Endothelial cell of umbilical vein (primary cell): ENCODE data around the gene NEURL1B. TPM values are rescaled to one million over a fixed set of nuclear protein-coding genes. Genes with fewer than 3 reads are reported as not detected.

ENCODE experiments used
- BruUV-seq: library from RNA; stranded (reverse); fragments of 400-500 nt; replicated peaks from 2 replicates; lab custom pipeline; 2021; lab: Mats Ljungman, UMichigan
- CTCF ChIA-PET: fragments of 300-600, 350-600 bp; sonication (Branson Sonifier 250); formaldehyde crosslinking; loops from one replicate; lab custom pipeline; 2021; ENCODE audit warnings: antibody characterized with exemption, inconsistent platforms; lab: Charles Lee
- POLR2A ChIA-PET: fragments of 300-600, 350-600 bp; sonication (Branson Sonifier 250); formaldehyde crosslinking; loops from one replicate; lab custom pipeline; 2021; ENCODE audit warnings: antibody characterized with exemption, inconsistent platforms; lab: Charles Lee
- DNase-seq: peaks from one replicate; pipeline ENCODE4 v3.0.0-alpha.2; 2011; ENCODE audit warnings: low read depth, low spot score
- FAIRE-seq: peaks from 2 replicates; lab custom pipeline; 2011; peaks lifted over from hg19 to GRCh38; lab: Jason Lieb, UNC
- H2AFZ ChIP-seq: 2 replicates; pipeline ENCODE4 v1.6.0; 2012; ENCODE audit warnings: low read depth, low read length, control low read depth, inconsistent platforms
- H3K27ac ChIP-seq: 2 replicates; pipeline ENCODE4 v1.5.1; 2011; ENCODE audit warnings: low read depth, mild to moderate bottlenecking, control low read depth, low read length, moderate library complexity; ENCODE audit not compliant: insufficient read depth
- H3K27me3 ChIP-seq, 2 experiments: 2 replicates each; pipeline versions ENCODE4 v1.6.0 to v1.6.1; 2011; ENCODE audit warnings: low read length in 2 of 2, mixed read lengths in 1 of 2; ENCODE audit not compliant: control insufficient read depth in 2 of 2, insufficient read depth in 2 of 2
- H3K36me3 ChIP-seq, 2 experiments: 2 replicates in 1 of 2; 3 replicates in 1 of 2; pipeline ENCODE4 v1.5.1; 2011; ENCODE audit warnings: low read length in 2 of 2, mild to moderate bottlenecking in 1 of 2, moderate library complexity in 1 of 2; ENCODE audit not compliant: control insufficient read depth in 2 of 2, insufficient read depth in 2 of 2; ENCODE audit errors: extremely low read depth in 1 of 2
- H3K4me1 ChIP-seq: 3 replicates; pipeline ENCODE4 v1.5.1; 2011; ENCODE audit warnings: mild to moderate bottlenecking, low read length; ENCODE audit not compliant: control insufficient read depth, insufficient read depth; ENCODE audit errors: extremely low read depth
- H3K4me2 ChIP-seq: 2 replicates; pipeline ENCODE4 v1.6.1; 2011; ENCODE audit warnings: low read length, control low read depth, mixed read lengths; ENCODE audit not compliant: insufficient read depth
- H3K4me3 ChIP-seq, 3 experiments: fragments of 200-600 bp in 1 of 3; sonication (generic), shearing (Covaris generic) in 1 of 3; replicated peaks in 1 of 3; 2 replicates each; pipeline ENCODE4 v1.5.1; 2011 to 2016; ENCODE audit warnings: control low read depth in 3 of 3, low read length in 3 of 3, mild to moderate bottlenecking in 2 of 3, inconsistent platforms in 1 of 3, low read depth in 1 of 3, moderate library complexity in 1 of 3; ENCODE audit not compliant: insufficient read depth in 1 of 3
- H3K79me2 ChIP-seq: 2 replicates; pipeline ENCODE4 v1.6.0; 2012; ENCODE audit warnings: low read length, inconsistent platforms; ENCODE audit not compliant: control insufficient read depth, insufficient read depth
- H3K9ac ChIP-seq: replicated peaks from 2 replicates; pipeline ENCODE3; 2011; ENCODE audit warnings: low read length, control low read depth; ENCODE audit not compliant: insufficient read depth; ENCODE audit errors: extremely low read depth
- H3K9me1 ChIP-seq: replicated peaks from 3 replicates; pipeline ENCODE4 v1.6.0; 2011; ENCODE audit warnings: mild to moderate bottlenecking, low read length; ENCODE audit not compliant: control insufficient read depth, insufficient read depth; ENCODE audit errors: extremely low read depth
- H3K9me3 ChIP-seq: replicated peaks from 2 replicates; pipeline ENCODE4 v1.5.1; 2012; ENCODE audit warnings: low read length, inconsistent platforms; ENCODE audit not compliant: control insufficient read depth, insufficient read depth
- H4K20me1 ChIP-seq: replicated peaks from 2 replicates; pipeline ENCODE3; 2011; ENCODE audit warnings: mild to moderate bottlenecking, low read length; ENCODE audit not compliant: control insufficient read depth, insufficient read depth; ENCODE audit errors: extremely low read depth
- EZH2 ChIP-seq: IDR thresholded peaks from 2 replicates; pipeline ENCODE4 v1.6.1; 2012; ENCODE audit warnings: borderline replicate concordance, low read depth, mild to moderate bottlenecking, moderate library complexity, low read length, inconsistent platforms; ENCODE audit not compliant: severe bottlenecking
- FOS ChIP-seq: IDR thresholded peaks from 2 replicates; pipeline ENCODE4 v1.6.1; 2011; ENCODE audit warnings: mild to moderate bottlenecking, low read length, moderate library complexity, borderline replicate concordance; ENCODE audit not compliant: insufficient read depth
- GATA2 ChIP-seq: IDR thresholded peaks from 2 replicates; pipeline ENCODE4 v1.7.0; 2011; ENCODE audit warnings: low read depth, mild to moderate bottlenecking, moderate library complexity, mixed read lengths, low read length; ENCODE audit not compliant: insufficient read length, insufficient read depth
- JUN ChIP-seq: IDR thresholded peaks from 2 replicates; pipeline ENCODE4 v1.6.1; 2011; ENCODE audit warnings: borderline replicate concordance, low read depth; ENCODE audit not compliant: insufficient read length, insufficient read depth
- MYC ChIP-seq: IDR thresholded peaks from one replicate; pipeline ENCODE4 v1.6.1; 2011; ENCODE audit warnings: mild to moderate bottlenecking, low read depth, low read length
- POLR2A ChIP-seq: IDR thresholded peaks from 2 replicates; pipeline ENCODE4 v1.6.1; 2012; ENCODE audit warnings: low read depth, mild to moderate bottlenecking, control low read depth, low read length
- POLR2AphosphoS5 ChIP-seq: IDR thresholded peaks from 2 replicates; pipeline ENCODE4 v1.6.1; 2012; ENCODE audit warnings: low read depth, mild to moderate bottlenecking, control low read depth, low read length, moderate library complexity; ENCODE audit not compliant: insufficient read depth
- dilution Hi-C: fragments of 300-500 bp; cut with MboI; formaldehyde crosslinking; loops from one replicate; pipeline ENCODE4 v1.15.0; 2019; ENCODE audit warnings: low sequenced_read_pairs; ENCODE audit not compliant: extremely low pct_ligation_motif_present
- intact Hi-C: fragments of 100-400 bp; cut with micrococcal nuclease; formaldehyde crosslinking; loops from one replicate; pipeline ENCODE4 v1.10.0; 2022
- polyA plus RNA-seq, 4 experiments: library from polyadenylated mRNA; depleted of rRNA in 3 of 4; stranded (reverse) in 3 of 4; unstranded in 1 of 4; fragments of >200 nt; gene quantifications; 2 replicates each; pipeline versions ENCODE4 v1.2.1 to v1.2.3, GENCODE V29; 2011 to 2012; ENCODE audit warnings: missing spikeins in 1 of 4
- total RNA-seq: library from RNA; stranded (reverse); gene quantifications from 2 replicates; pipeline ENCODE4 v1.2.3, GENCODE V29; 2021
- TF ChIP-seq, protein P1 (sequence below), 2 donors: IDR thresholded peaks; 1 replicate in 1 of 2; 2 replicates in 1 of 2; pipeline ENCODE4 v1.5.1; 2011; ENCODE audit warnings: low read length in 2 of 2, mild to moderate bottlenecking in 2 of 2, moderate library complexity in 2 of 2, control low read depth in 1 of 2, inconsistent platforms in 1 of 2, low read depth in 1 of 2; ENCODE audit not compliant: insufficient read depth in 1 of 2; ENCODE audit errors: extremely low read depth in 1 of 2

The NEURL1B gene
- total and polyA plus RNA-seq, 2 donors (not counting 3 experiments of a cell fraction or from before 2014, with no cell fraction given), result 0.44 to 1.6 TPM

DNA sequence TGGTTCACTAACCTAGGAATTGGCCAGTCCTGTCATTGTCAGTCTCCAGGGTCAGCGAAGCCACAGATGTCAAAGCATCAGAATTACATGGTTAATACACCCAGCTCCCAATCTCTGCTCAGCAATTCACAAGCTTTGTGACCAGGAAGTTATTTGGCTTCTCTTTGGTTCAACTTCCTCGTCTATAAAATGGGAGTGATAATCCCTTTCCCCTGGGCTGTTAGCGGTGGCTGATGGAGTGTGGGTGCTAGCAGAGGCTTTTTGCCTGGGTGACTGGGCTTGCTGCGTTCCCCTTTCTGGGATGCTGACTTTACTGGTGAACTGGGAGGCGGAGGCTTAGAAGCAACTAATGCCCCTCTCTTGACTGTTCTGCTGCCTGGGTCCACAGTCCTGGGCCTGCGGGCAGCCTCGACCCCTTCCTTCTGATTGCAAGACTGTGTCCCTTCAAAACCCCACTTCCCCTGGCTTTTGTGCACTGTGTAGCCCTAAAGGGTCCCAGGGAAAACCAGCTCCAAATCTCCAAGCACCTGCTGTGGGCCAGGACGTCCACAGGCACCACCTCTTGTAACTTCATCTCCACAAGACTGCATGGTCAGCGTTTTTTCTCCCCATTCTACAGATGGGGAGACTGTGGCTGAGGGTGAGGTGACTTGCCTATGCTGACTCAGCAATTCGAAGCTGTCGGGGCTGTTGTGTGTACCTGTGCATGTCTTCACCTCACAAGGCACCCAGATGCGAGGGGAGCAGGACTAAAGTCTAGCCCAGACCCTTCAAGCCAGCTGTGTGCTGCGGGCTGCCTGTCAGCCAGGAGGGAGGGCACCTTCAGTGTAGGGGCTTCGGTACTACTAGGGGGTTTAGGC is 45.2 kb upstream of the NEURL1B start:
- Histone ChIP-seq H3K4me2 (no peak overlapping the region), H3K9me1 (no peaks in the 10 kb centered on the region)

DNA sequence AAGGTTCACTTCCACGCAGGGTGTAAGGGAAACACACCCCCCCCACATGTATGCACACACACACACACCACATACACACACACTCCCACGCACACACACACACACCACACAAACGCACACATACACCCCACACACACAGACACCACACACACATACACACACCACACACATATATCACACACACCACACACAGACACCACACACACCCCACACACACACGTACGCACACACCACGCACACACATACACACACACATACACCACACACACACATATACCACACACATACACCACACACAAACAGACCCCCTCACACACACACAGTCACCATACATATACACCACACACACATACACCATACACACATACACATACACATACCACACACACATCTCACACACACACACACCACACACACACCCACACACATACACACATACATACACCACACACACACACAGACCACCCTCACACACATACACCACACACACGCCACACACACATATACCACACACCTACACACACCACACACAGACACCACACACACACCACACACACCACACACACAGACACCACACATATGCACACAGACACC is 44.3 kb upstream of the NEURL1B start:
- no peaks in the 10 kb centered on the region for H3K36me3 ChIP-seq
- FAIRE-seq (peak; percentile 55), DNase-seq (no peak)
- H3K4me3 ChIP-seq, result no peak overlapping the region
- no peak overlapping the region for H2AFZ ChIP-seq
- no peaks in the 10 kb centered on the region for H4K20me1 ChIP-seq
- H3K4me2 ChIP-seq, result no peak overlapping the region
- no peaks in the 10 kb centered on the region for H3K9me1 ChIP-seq
- ChIA-PET POLR2A (no interaction called here), CTCF (no interaction called here)
- BruUV-seq, result no TSS peak
- TF ChIP-seq POLR2AphosphoS5 (no peak), GATA2 (no peak), FOS (no peak), JUN (no peak), POLR2A (no peak)
- TF ChIP-seq, protein P1, sequence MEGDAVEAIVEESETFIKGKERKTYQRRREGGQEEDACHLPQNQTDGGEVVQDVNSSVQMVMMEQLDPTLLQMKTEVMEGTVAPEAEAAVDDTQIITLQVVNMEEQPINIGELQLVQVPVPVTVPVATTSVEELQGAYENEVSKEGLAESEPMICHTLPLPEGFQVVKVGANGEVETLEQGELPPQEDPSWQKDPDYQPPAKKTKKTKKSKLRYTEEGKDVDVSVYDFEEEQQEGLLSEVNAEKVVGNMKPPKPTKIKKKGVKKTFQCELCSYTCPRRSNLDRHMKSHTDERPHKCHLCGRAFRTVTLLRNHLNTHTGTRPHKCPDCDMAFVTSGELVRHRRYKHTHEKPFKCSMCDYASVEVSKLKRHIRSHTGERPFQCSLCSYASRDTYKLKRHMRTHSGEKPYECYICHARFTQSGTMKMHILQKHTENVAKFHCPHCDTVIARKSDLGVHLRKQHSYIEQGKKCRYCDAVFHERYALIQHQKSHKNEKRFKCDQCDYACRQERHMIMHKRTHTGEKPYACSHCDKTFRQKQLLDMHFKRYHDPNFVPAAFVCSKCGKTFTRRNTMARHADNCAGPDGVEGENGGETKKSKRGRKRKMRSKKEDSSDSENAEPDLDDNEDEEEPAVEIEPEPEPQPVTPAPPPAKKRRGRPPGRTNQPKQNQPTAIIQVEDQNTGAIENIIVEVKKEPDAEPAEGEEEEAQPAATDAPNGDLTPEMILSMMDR (IDR thresholded peaks at IDR 0.05; ENCODE audit: extremely low read depth in 1 of 2, insufficient read depth in 1 of 2, low read depth in 1 of 2, low read length in 2 of 2), result no peak
- dilution Hi-C loops (no loop called here), intact Hi-C loops (no loop called here)
- no peaks in the 10 kb centered on the region for H3K9me3 ChIP-seq
- H3K9ac ChIP-seq, result no peak overlapping the region
- H3K4me1 ChIP-seq, result no peaks in the 10 kb centered on the region
- no peak overlapping the region for H3K27ac ChIP-seq
- H3K79me2 ChIP-seq, result no peaks in the 10 kb centered on the region
- no peaks in the 10 kb centered on the region for H3K27me3 ChIP-seq

More for the DNA sequence above, 45.2 kb upstream of the NEURL1B start:
- no TSS peak for BruUV-seq
- H3K4me3 ChIP-seq, result no peak overlapping the region
- TF ChIP-seq FOS (no peak), MYC (no peak), EZH2 (no peak), POLR2A (no peak), POLR2AphosphoS5 (no peak), GATA2 (no peak)
- H3K9ac ChIP-seq, result no peak overlapping the region
- no peak overlapping the region for H3K27ac ChIP-seq
- no peak for DNase-seq
- intact Hi-C loops (no loop called here), dilution Hi-C loops (no loop called here)
- no peaks in the 10 kb centered on the region for H3K9me3 ChIP-seq
- CTCF ChIA-PET, result no interaction called here
- no peak overlapping the region for H2AFZ ChIP-seq
- H3K79me2 ChIP-seq, result no peaks in the 10 kb centered on the region
- POLR2A ChIA-PET, result no interaction called here
- H3K27me3 ChIP-seq, result no peaks in the 10 kb centered on the region
- no peaks in the 10 kb centered on the region for H4K20me1 ChIP-seq
- no peaks in the 10 kb centered on the region for H3K36me3 ChIP-seq
- no peak for FAIRE-seq
- no peaks in the 10 kb centered on the region for H3K4me1 ChIP-seq
